GM23248 (cell line): ENCODE results near the gene PRIMA1.

ENCODE experiments used
- EZH2 ChIP-seq: fragments of 200-600 bp; sonication (generic); IDR thresholded peaks from 2 replicates; pipeline ENCODE4 v1.6.1; 2018; ENCODE audit warnings: antibody characterized with exemption, mild to moderate bottlenecking; ENCODE audit not compliant: insufficient read depth, poor library complexity, severe bottlenecking
- EZH2phosphoT487 ChIP-seq: fragments of 200-600 bp; sonication (generic); IDR thresholded peaks from 2 replicates; pipeline ENCODE4 v1.6.1; 2018; ENCODE audit warnings: antibody characterized with exemption, moderate library complexity, mild to moderate bottlenecking, low read depth; ENCODE audit not compliant: insufficient read depth

DNA sequence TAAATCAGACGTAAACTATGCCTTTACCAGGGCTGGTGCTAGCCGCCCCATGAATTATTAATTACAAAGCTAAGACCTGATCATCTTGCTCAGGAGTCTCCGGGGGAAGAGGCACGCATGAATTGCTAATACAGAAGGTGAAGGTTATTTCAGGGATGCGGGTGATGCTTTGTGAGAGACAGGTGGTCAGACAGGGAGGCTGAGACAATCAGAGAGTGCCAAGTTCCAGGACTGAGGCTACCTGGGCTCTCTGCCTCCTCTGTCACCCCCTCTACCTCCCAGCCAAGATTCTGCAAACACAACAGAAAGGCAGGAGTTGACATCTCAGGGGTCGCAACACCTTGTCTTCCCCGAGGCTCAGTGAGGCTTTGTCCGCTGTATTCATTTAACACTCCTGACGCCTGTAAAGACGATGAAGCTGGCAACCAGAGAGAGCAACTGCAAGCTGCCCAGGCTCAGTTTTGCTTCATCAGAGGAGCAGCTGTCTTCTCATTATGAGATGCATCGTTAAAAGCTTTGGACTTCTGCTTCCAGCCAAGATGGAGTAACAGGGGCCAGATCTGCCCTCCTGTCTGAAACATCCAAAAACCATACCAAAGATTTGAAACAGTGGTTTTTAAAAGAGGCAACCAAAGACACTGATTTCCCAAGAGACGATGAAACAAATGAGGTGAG lies 46.6 kb downstream of the PRIMA1 start:
- TF ChIP-seq EZH2 (no peak), EZH2phosphoT487 (no peak)
